ENCODE measurements around the gene VASN.
A peak's percentile ranks its signal among the peaks of the same experiment; 100 is the strongest.

The VASN gene

GRCh38 chr16:4403133-4403949, 31.7 kb downstream of the VASN start:
- TF ChIP-seq NFRKB (IDR thresholded peaks at IDR 0.05), result no peak
- no peak for TF ChIP-seq FOXA1 (IDR thresholded peaks at IDR 0.05)
- TF ChIP-seq TARDBP (IDR thresholded peaks at IDR 0.05), result no peak
- TF ChIP-seq ZNF384 (IDR thresholded peaks at IDR 0.05), result no peak
- no peak for TF ChIP-seq LEF1 (IDR thresholded peaks at IDR 0.05; ENCODE audit: borderline replicate concordance)
- TF ChIP-seq, protein P1, sequence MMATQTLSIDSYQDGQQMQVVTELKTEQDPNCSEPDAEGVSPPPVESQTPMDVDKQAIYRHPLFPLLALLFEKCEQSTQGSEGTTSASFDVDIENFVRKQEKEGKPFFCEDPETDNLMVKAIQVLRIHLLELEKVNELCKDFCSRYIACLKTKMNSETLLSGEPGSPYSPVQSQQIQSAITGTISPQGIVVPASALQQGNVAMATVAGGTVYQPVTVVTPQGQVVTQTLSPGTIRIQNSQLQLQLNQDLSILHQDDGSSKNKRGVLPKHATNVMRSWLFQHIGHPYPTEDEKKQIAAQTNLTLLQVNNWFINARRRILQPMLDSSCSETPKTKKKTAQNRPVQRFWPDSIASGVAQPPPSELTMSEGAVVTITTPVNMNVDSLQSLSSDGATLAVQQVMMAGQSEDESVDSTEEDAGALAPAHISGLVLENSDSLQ (IDR thresholded peaks at IDR 0.05), result no peak
- TF ChIP-seq FOXK2 (IDR thresholded peaks at IDR 0.05), result no peak
- no peak for TF ChIP-seq HDGF (IDR thresholded peaks at IDR 0.05; ENCODE audit: borderline replicate concordance)
- TF ChIP-seq ARNT (IDR thresholded peaks at IDR 0.05), result no peak
- TF ChIP-seq SP1 (IDR thresholded peaks at IDR 0.05), result no peak
- TF ChIP-seq ELF4 (IDR thresholded peaks at IDR 0.05), result no peak
- no peak for TF ChIP-seq SUZ12 (IDR thresholded peaks at IDR 0.05)
- TF ChIP-seq L3MBTL2 (conservative IDR thresholded peaks at IDR 0.05), result no peak
- no peak for TF ChIP-seq FOXM1 (IDR thresholded peaks at IDR 0.05; ENCODE audit: borderline replicate concordance)
- ChIA-PET CTCF (interaction anchor here (0.6 to 4.2 kb wide), 29 partner anchors 9 to 709 kb away, joined by 3 to 54 read pairs (median 5); partner anchors contain the start of genes CORO7 and PAM16), POLR2A (interaction anchor here (1.0 to 2.1 kb wide), 3 partner anchors 12 to 52 kb away, joined by 3 to 5 read pairs (median 5); partner anchors contain the start of genes CORO7 and PAM16)
- DNase-seq (ENCODE audit: extremely low spot score), result no peak

DNA sequence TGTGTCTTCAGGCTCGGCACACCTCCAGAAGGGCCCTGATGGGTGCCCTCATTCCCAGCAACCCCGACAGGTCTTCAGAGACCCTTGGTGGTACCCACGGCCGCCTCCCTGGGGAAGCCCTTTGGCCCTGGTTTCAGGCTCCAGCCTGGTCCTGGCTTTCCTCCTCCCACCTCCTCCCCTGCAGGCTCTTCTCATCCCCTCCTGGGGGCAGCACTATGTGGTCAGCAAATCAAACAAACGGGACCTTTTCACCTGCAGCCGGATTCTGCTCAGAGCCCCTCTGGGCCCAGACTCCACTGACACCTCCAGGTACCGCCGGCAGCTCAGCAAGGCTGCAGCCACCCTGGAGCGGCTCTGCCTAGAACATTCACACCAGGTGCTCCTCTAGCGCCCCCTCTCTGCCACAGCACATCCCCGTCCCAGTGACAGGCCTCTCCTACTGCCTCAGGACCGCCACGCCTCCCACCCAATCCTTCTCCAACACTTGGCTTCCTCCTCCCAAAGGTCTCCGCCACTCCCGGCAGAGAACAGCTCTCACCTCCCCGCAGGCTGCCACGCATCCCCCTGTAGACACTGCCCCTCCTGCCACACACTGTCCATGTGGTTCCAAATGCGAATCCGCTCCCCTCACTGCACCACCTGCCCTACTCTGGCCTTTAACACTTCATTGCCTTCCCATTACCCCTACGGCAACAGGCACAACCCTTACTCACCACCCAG, 32.8 kb downstream of the VASN start:
- POLR2A ChIA-PET, result interaction anchor here (0.6 to 2.1 kb wide), 2 partner anchors 12 to 31 kb away, joined by 3 to 5 read pairs; partner anchors contain the start of gene CORO7
- CTCF ChIA-PET, result interaction anchor here (0.9 to 4.2 kb wide), 13 partner anchors 9 to 114 kb away, joined by 3 to 54 read pairs (median 9); partner anchors contain the start of genes CORO7 and PAM16
- TF ChIP-seq FOXA1 (IDR thresholded peaks at IDR 0.05), result no peak
- TF ChIP-seq SP1 (IDR thresholded peaks at IDR 0.05), result no peak
- no peak for TF ChIP-seq NFRKB (IDR thresholded peaks at IDR 0.05)
- no peak for TF ChIP-seq L3MBTL2 (conservative IDR thresholded peaks at IDR 0.05)
- no peak for TF ChIP-seq SUZ12 (IDR thresholded peaks at IDR 0.05)
- peak; percentile 44; the same call in 1 of the 2 replicates for TF ChIP-seq HDGF (IDR thresholded peaks at IDR 0.05; ENCODE audit: borderline replicate concordance)
- no peak for TF ChIP-seq LEF1 (IDR thresholded peaks at IDR 0.05; ENCODE audit: borderline replicate concordance)
- no peak for TF ChIP-seq ARNT (IDR thresholded peaks at IDR 0.05)
- no peak for TF ChIP-seq ZNF384 (IDR thresholded peaks at IDR 0.05)
- TF ChIP-seq CTBP1 (IDR thresholded peaks at IDR 0.05; ENCODE audit: borderline replicate concordance), result no peak
- no peak for TF ChIP-seq TARDBP (IDR thresholded peaks at IDR 0.05)
- TF ChIP-seq, protein P1 (IDR thresholded peaks at IDR 0.05), result peak; percentile 53; the same call in 1 of the 2 replicates
- no peak for TF ChIP-seq FOXK2 (IDR thresholded peaks at IDR 0.05)
- DNase-seq (ENCODE audit: extremely low spot score), result peak; percentile 80

DNA sequence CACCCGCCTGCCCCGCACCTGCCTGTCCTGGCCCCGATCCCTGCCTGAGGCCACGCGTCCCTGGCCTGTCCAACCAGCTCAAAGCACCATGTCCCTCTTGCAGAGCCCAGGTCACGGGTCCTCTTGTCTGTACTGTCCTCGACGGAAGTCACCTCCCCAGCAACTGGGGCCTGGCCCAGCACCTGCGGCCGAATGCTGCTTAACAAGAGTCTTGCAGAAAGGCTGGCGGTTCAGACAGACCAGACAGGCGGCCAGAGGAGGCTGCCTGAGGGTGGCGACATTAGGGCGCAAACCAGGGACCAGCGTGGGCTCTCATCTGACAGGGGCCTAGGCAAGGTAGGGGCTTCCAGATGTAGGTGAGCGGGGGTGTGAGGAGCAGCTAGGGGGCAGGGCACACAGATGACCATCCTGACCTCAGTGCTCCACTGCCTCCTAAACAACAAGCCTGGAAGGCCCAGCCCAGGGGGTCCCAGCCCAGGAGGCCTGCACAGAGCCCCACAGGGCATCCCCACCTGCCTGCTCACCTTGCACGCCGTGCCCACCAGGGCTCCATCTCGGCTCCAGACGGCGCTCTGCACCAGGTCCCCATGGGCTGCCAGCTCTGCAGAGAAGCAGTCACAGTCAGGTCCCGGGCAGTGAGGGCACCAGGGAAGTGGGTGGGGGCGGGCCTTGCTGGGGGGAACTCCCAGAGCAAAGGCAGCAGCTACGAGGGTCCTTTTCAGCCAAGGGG, 33.5 kb downstream of the VASN start:
- TF ChIP-seq SP1 (IDR thresholded peaks at IDR 0.05) (no peak), NFRKB (IDR thresholded peaks at IDR 0.05) (no peak), TARDBP (IDR thresholded peaks at IDR 0.05) (no peak), ELF4 (IDR thresholded peaks at IDR 0.05) (no peak), ARNT (IDR thresholded peaks at IDR 0.05) (no peak), L3MBTL2 (conservative IDR thresholded peaks at IDR 0.05) (no peak)
- TF ChIP-seq, protein P1 (IDR thresholded peaks at IDR 0.05), result no peak
- POLR2A ChIA-PET, result interaction anchor here (0.6 to 2.1 kb wide), 2 partner anchors 11 to 52 kb away, joined by 3 to 5 read pairs; partner anchors contain the start of gene CORO7
- no peak for DNase-seq (ENCODE audit: extremely low spot score)
- CTCF ChIA-PET, result interaction anchor here (1.0 to 4.2 kb wide), 5 partner anchors 9 to 46 kb away, joined by 3 to 54 read pairs (median 23); partner anchors contain the start of gene CORO7

DNA sequence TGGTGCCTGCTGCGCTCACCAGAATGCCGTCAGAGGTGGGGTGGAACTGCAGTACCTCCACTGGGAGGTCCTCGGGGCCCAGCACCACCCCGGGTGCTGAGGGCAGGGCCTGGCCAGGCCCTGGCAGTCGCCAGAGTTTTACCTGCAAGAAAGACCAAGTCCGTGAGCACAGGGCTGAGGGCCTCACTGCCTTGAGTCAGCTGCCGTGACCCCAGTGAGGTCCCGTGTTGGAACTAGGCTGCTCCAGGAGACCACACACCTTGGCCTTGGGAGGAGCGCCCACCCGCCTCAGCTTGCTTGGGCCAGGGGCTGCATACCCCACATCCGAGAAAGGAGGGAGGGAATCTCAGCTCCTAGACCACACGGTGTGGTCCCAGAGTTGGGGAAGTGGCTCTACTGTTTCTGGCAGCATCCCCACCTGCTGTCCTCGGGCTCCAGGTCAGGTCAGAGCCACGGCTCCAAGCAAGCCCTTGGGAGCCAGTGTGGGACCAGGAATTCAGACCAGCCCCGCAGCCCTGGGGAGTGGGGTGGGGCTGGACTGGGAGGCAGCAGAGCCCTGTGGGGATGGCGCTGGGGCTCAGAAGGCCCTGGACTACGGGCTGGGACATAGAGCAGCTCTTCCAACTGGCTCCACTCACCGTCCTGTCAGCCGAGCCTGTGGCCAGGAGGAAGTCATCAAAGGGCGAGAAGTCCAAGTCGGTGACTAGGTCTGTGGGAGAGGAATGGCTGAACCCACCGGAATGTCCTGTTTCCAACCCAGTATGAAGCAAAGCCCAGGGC, 36.1 kb downstream of the VASN start:
- ChIA-PET POLR2A (no interaction called here), CTCF (no interaction called here)
- no peak for TF ChIP-seq LEF1 (IDR thresholded peaks at IDR 0.05; ENCODE audit: borderline replicate concordance)
- no peak for TF ChIP-seq ZNF384 (IDR thresholded peaks at IDR 0.05)
- no peak for TF ChIP-seq TARDBP (IDR thresholded peaks at IDR 0.05)
- TF ChIP-seq FOXA1 (IDR thresholded peaks at IDR 0.05), result no peak
- TF ChIP-seq BHLHE40 (IDR thresholded peaks at IDR 0.05; ENCODE audit: borderline replicate concordance), result no peak
- TF ChIP-seq CTBP1 (IDR thresholded peaks at IDR 0.05; ENCODE audit: borderline replicate concordance), result no peak
- TF ChIP-seq FOXM1 (IDR thresholded peaks at IDR 0.05; ENCODE audit: borderline replicate concordance), result no peak
- no peak for DNase-seq (ENCODE audit: extremely low spot score)

DNA sequence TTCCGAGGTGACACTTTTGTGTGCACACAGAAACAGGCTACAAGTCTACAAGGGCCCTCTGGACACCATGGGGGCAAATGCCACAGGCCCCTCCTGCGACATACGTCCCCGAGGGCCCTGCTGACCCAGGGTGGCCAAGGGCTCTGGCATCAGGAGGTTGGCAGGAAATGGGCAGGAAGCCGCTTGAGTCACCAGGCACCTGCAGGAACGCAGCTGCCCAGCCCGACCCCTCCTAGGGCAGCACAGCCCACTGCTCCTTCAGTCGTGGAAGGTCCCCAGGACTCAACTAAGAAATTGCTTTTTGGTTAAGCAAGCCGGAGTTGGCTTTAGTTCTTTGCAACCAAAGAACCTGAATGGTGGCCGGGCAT, 36.7 kb downstream of the VASN start:
- ChIA-PET POLR2A (no interaction called here), CTCF (interaction anchor here (0.6 kb wide), 1 partner anchor 62 kb away, joined by 3 read pairs; no protein-coding TSS in a partner anchor)
- no peak for TF ChIP-seq SUZ12 (IDR thresholded peaks at IDR 0.05)
- no peak for TF ChIP-seq CTBP1 (IDR thresholded peaks at IDR 0.05; ENCODE audit: borderline replicate concordance)
- TF ChIP-seq FOXA1 (IDR thresholded peaks at IDR 0.05), result no peak
- TF ChIP-seq ELF4 (IDR thresholded peaks at IDR 0.05), result no peak
- TF ChIP-seq L3MBTL2 (conservative IDR thresholded peaks at IDR 0.05), result no peak
- TF ChIP-seq HDGF (IDR thresholded peaks at IDR 0.05; ENCODE audit: borderline replicate concordance), result no peak
- no peak for TF ChIP-seq BHLHE40 (IDR thresholded peaks at IDR 0.05; ENCODE audit: borderline replicate concordance)
- TF ChIP-seq FOXM1 (IDR thresholded peaks at IDR 0.05; ENCODE audit: borderline replicate concordance), result no peak
- no peak for TF ChIP-seq ARNT (IDR thresholded peaks at IDR 0.05)
- TF ChIP-seq SP1 (IDR thresholded peaks at IDR 0.05), result no peak
- TF ChIP-seq LEF1 (IDR thresholded peaks at IDR 0.05; ENCODE audit: borderline replicate concordance), result no peak
- TF ChIP-seq, protein P1 (IDR thresholded peaks at IDR 0.05), result no peak
- no peak for TF ChIP-seq FOXK2 (IDR thresholded peaks at IDR 0.05)
- no peak for TF ChIP-seq TARDBP (IDR thresholded peaks at IDR 0.05)
- TF ChIP-seq ZNF384 (IDR thresholded peaks at IDR 0.05), result no peak
- no peak for TF ChIP-seq NFRKB (IDR thresholded peaks at IDR 0.05)
- no peak for DNase-seq (ENCODE audit: extremely low spot score)
